Smooth muscle cell (in vitro differentiated cells): ENCODE measurements around the gene PRKAR1A. TPM values are rescaled to one million over a fixed set of nuclear protein-coding genes. Genes with fewer than 3 reads are reported as not detected.

Source experiments
- DNase-seq: peaks from one replicate; lab custom pipeline; 2025; ENCODE audit not compliant: unreplicated experiment; lab: John Stamatoyannopoulos, UW
- H2AFZ ChIP-seq: fragments of 200-600 bp; sonication (generic); 2 replicates; pipeline ENCODE4 v1.6.0; 2016; ENCODE audit warnings: antibody characterized with exemption, low read depth, mild to moderate bottlenecking
- H3F3A ChIP-seq: fragments of 200-600 bp; sonication (generic); 2 replicates; pipeline ENCODE4 v1.6.0; 2017; ENCODE audit warnings: antibody characterized with exemption, low read depth
- H3K27ac ChIP-seq: fragments of 200-600 bp; sonication (generic); 2 replicates; pipeline ENCODE4 v1.5.1; 2016; ENCODE audit warnings: low read depth, mild to moderate bottlenecking
- H3K27me3 ChIP-seq: fragments of 200-600 bp; sonication (generic); 2 replicates; pipeline ENCODE4 v1.6.1; 2016; ENCODE audit warnings: low read depth, mild to moderate bottlenecking
- H3K36me3 ChIP-seq: fragments of 200-600 bp; sonication (generic); 2 replicates; pipeline ENCODE4 v1.5.1; 2016; ENCODE audit warnings: low read depth
- H3K4me1 ChIP-seq: fragments of 200-600 bp; sonication (generic); 2 replicates; pipeline ENCODE4 v1.5.1; 2016; ENCODE audit warnings: low read depth
- H3K4me2 ChIP-seq: fragments of 200-600 bp; sonication (generic); 2 replicates; pipeline ENCODE4 v1.6.0; 2016; ENCODE audit warnings: mild to moderate bottlenecking
- H3K4me3 ChIP-seq: fragments of 200-600 bp; sonication (generic); 2 replicates; pipeline ENCODE4 v1.5.1; 2016; ENCODE audit warnings: mild to moderate bottlenecking
- H3K79me2 ChIP-seq: fragments of 200-600 bp; sonication (generic); 2 replicates; pipeline ENCODE4 v1.6.0; 2016; ENCODE audit warnings: low read depth, mild to moderate bottlenecking
- H3K9ac ChIP-seq: fragments of 200-600 bp; sonication (generic); 2 replicates; pipeline ENCODE4 v1.6.0; 2016; ENCODE audit warnings: low read depth
- H3K9me3 ChIP-seq: fragments of 200-600 bp; sonication (generic); replicated peaks from 2 replicates; pipeline ENCODE4 v1.5.1; 2016; ENCODE audit warnings: low read depth
- H4K20me1 ChIP-seq: fragments of 200-600 bp; sonication (generic); 2 replicates; pipeline ENCODE4 v1.6.0; 2016; ENCODE audit warnings: low read depth
- WGBS: methylation state at CpG from one replicate; pipeline ENCODE4 v1.1.7; 2016; ENCODE audit warnings: low lambda C conversion rate; 5-methylcytosine and 5-hydroxymethylcytosine counted together
- polyA plus RNA-seq: library from polyadenylated mRNA; unstranded; fragments of >200 nt; fragmentation: Nextera tagmentation; extraction: Ambion mirVana; gene quantifications from 2 replicates; pipeline ENCODE4 v1.2.1, GENCODE V29; 2016
- total RNA-seq: library from RNA; depleted of rRNA; stranded (reverse); fragments of >200 nt; gene quantifications from 2 replicates; pipeline ENCODE4 v1.2.3, GENCODE V29; 2014
- TF ChIP-seq, protein P1 (sequence below): fragments of 200-600 bp; sonication (generic); IDR thresholded peaks from 2 replicates; pipeline ENCODE4 v1.5.1; 2017; ENCODE audit warnings: borderline replicate concordance, mild to moderate bottlenecking, antibody characterized with exemption; ENCODE audit not compliant: insufficient read depth, poor library complexity, severe bottlenecking

PRKAR1A gene
- total and polyA plus RNA-seq, 2 experiments from 2014 or later = 302 to 340 TPM

DNA sequence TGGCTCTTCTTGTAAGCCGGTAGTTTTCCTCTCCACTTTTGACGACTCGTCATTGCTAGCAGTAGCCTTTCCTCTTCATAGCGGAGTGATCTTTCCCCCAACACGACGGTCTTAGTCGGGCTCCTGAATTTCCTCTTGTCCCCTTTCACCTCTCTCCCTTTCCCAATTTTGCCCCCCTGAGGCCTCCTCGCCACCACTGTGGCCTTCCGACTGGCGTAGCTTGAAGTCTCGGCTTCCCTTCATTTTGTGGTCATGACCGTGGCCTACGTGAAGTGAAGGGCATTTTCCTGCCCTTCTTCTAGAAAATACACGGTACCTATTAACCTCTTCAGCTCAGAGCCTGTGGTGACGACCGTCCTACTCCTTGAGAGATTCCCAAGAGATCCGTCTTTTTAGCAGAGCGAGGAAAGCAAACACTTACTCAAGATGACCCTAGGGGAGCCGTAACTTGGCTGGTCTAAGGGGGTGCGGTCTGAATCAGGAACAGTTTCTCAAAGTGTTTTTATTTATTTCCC, 787 bp downstream of the PRKAR1A start:
- H3K4me3 ChIP-seq = peak overlapping the region; percentile 68

DNA sequence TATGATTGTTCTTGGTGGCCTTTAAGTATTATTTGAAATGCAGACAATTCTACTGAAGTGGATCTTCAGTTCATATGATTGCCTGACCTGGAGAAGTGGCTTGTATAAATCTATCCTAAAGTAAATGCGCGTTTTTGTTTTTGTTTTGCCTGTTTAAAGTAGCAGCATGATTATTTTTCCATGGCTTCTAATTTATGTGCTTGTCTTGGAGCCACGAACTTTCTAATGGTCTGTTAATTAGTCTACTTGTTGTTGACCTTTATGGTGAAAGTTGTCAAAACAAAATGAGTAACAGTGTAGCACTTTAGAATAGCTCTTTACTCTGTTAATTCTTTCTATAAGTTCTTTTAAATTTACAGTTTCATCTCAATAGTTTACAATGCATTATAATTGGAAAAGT, 1.7 kb downstream of the PRKAR1A start:
- no peaks in the 10 kb centered on the region for H3K9me3 ChIP-seq
- peaks cover 18% of the 10 kb centered on the region for H3K4me1 ChIP-seq
- H3K79me2 ChIP-seq = peaks cover 65% of the 10 kb centered on the region
- TF ChIP-seq, protein P1, sequence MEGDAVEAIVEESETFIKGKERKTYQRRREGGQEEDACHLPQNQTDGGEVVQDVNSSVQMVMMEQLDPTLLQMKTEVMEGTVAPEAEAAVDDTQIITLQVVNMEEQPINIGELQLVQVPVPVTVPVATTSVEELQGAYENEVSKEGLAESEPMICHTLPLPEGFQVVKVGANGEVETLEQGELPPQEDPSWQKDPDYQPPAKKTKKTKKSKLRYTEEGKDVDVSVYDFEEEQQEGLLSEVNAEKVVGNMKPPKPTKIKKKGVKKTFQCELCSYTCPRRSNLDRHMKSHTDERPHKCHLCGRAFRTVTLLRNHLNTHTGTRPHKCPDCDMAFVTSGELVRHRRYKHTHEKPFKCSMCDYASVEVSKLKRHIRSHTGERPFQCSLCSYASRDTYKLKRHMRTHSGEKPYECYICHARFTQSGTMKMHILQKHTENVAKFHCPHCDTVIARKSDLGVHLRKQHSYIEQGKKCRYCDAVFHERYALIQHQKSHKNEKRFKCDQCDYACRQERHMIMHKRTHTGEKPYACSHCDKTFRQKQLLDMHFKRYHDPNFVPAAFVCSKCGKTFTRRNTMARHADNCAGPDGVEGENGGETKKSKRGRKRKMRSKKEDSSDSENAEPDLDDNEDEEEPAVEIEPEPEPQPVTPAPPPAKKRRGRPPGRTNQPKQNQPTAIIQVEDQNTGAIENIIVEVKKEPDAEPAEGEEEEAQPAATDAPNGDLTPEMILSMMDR = no peak
- peaks cover 10% of the 10 kb centered on the region for H3K36me3 ChIP-seq
- 19% methylated on average over 3 of the region's 3 CpGs for WGBS
- H3F3A ChIP-seq = peaks cover 20% of the 10 kb centered on the region
- H4K20me1 ChIP-seq = peaks cover 61% of the 10 kb centered on the region
- H3K4me2 ChIP-seq = peak overlapping the region; percentile 90
- H3K4me3 ChIP-seq = peak overlapping the region; percentile 68
- peak overlapping the region; percentile 99 for H3K27ac ChIP-seq
- no peak for DNase-seq
- no peak overlapping the region for H2AFZ ChIP-seq
- no peaks in the 10 kb centered on the region for H3K27me3 ChIP-seq
- peak overlapping the region; percentile 99 for H3K9ac ChIP-seq

More for the DNA sequence above, 787 bp downstream of the PRKAR1A start:
- Histone ChIP-seq H3K4me1 (peaks cover 20% of the 10 kb centered on the region), H3K27me3 (no peaks in the 10 kb centered on the region), H3K9me3 (no peaks in the 10 kb centered on the region), H3K79me2 (peaks cover 56% of the 10 kb centered on the region), H3K27ac (peak overlapping the region; percentile 99), H3K36me3 (peaks cover 10% of the 10 kb centered on the region), H3F3A (peaks cover 22% of the 10 kb centered on the region), H3K4me2 (peak overlapping the region; percentile 90), H4K20me1 (peaks cover 52% of the 10 kb centered on the region), H2AFZ (no peak overlapping the region), H3K9ac (peak overlapping the region; percentile 99)
- TF ChIP-seq, protein P1 = no peak
- under 1% methylated on average over 20 of the region's 20 CpGs for WGBS
- DNase-seq = no peak

DNA sequence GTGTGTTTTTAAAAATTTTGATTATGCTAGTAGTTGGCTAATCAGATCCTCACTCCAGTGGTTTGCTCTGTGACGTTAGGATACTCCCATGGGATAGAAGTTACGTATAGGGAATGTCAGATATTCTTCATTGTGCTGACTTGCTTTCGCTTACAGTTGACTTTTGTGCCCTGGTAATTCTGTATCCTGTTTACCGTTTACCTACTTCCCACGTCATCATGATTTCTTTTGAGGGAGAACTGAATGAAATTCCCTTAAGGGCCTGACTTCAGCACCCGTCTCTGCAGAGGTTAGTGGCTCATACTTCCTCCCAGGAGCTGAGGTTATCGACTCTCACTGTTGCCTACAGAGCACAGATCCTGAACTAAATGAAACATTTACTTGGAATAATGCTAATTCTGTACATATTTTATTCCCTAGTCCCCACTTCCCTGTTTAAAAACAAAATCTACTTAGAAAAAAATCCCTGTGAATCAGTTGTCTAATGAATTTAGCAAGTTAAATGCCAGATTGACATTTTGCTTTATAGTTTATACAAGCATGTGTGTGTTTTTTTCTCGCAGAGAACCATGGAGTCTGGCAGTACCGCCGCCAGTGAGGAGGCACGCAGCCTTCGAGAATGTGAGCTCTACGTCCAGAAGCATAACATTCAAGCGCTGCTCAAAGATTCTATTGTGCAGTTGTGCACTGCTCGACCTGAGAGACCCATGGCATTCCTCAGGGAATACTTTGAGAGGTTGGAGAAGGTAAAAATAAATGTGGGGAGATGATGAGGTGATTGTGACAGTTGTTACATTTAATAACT, 2.8 kb downstream of the PRKAR1A start:
- 57% methylated on average over 15 of the region's 15 CpGs for WGBS
- no peaks in the 10 kb centered on the region for H3K9me3 ChIP-seq
- TF ChIP-seq, protein P1 = no peak
- peak overlapping the region; percentile 99 for H3K27ac ChIP-seq
- peak overlapping the region; percentile 90 for H3K4me2 ChIP-seq
- peaks cover 10% of the 10 kb centered on the region for H3K36me3 ChIP-seq
- peaks cover 20% of the 10 kb centered on the region for H3F3A ChIP-seq
- H3K9ac ChIP-seq = peak overlapping the region; percentile 99
- peaks cover 18% of the 10 kb centered on the region for H3K4me1 ChIP-seq
- H3K27me3 ChIP-seq = no peaks in the 10 kb centered on the region
- DNase-seq = no peak
- peaks cover 76% of the 10 kb centered on the region for H3K79me2 ChIP-seq
- H2AFZ ChIP-seq = no peak overlapping the region
- H3K4me3 ChIP-seq = peak overlapping the region; percentile 68
- peaks cover 72% of the 10 kb centered on the region for H4K20me1 ChIP-seq
